Measurements from ENCODE around the gene S100G. TPM values are rescaled to one million over a fixed set of nuclear protein-coding genes. Genes with fewer than 3 reads are reported as not detected.

S100G gene
- total RNA-seq, 1 experiment from 2014 or later, result not detected

GRCh38 chrX:16639966-16640365, 10.0 kb upstream of the S100G start:
- Histone ChIP-seq H4K20me1 (ENCODE audit: insufficient read depth) (no peaks in the 10 kb centered on the region), H3K27me3 (ENCODE audit: insufficient read depth, low read depth) (no peaks in the 10 kb centered on the region), H3K79me2 (ENCODE audit: low read depth) (no peaks in the 10 kb centered on the region), H3K36me3 (ENCODE audit: low read depth) (no peaks in the 10 kb centered on the region), H3K4me1 (replicated peaks; ENCODE audit: insufficient read depth) (no peaks in the 10 kb centered on the region), H3F3A (ENCODE audit: insufficient read depth, low read depth) (no peaks in the 10 kb centered on the region), H3K4me3 (no peak overlapping the region), H2AFZ (no peak overlapping the region), H3K9me3 (ENCODE audit: insufficient read depth, low read depth) (no peaks in the 10 kb centered on the region), H3K9me2 (ENCODE audit: insufficient read depth) (no peaks in the 10 kb centered on the region), H3K4me2 (no peak overlapping the region), H3K27ac (no peak overlapping the region)
- CTCF ChIA-PET, result no interaction called here
- TF ChIP-seq EZH2 (IDR thresholded peaks at IDR 0.05; ENCODE audit: low read depth) (no peak), CTCF (conservative IDR thresholded peaks at IDR 0.05) (no peak)
- no TSS peak for BruUV-seq (replicated peaks)
- no peak for DNase-seq
- POLR2A ChIA-PET (ENCODE audit: unreplicated experiment), result no interaction called here
- intact Hi-C loops (cut with micrococcal nuclease; ENCODE audit: unreplicated experiment), result no loop called here

GRCh38 chrX:16640823-16641222, 9.1 kb upstream of the S100G start:
- Histone ChIP-seq H3K9me3 (ENCODE audit: insufficient read depth, low read depth) (no peaks in the 10 kb centered on the region), H3K36me3 (ENCODE audit: low read depth) (no peaks in the 10 kb centered on the region), H3K27ac (no peak overlapping the region), H3K4me2 (no peak overlapping the region), H2AFZ (no peak overlapping the region), H3K27me3 (ENCODE audit: insufficient read depth, low read depth) (no peaks in the 10 kb centered on the region), H3K4me1 (replicated peaks; ENCODE audit: insufficient read depth) (no peaks in the 10 kb centered on the region), H3K9me2 (ENCODE audit: insufficient read depth) (no peaks in the 10 kb centered on the region), H3F3A (ENCODE audit: insufficient read depth, low read depth) (no peaks in the 10 kb centered on the region), H3K4me3 (no peak overlapping the region), H4K20me1 (ENCODE audit: insufficient read depth) (no peaks in the 10 kb centered on the region), H3K79me2 (ENCODE audit: low read depth) (no peaks in the 10 kb centered on the region)
- BruUV-seq (replicated peaks), result no TSS peak
- no peak for TF ChIP-seq CTCF (conservative IDR thresholded peaks at IDR 0.05)
- POLR2A ChIA-PET (ENCODE audit: unreplicated experiment), result interaction anchor here (0.5 kb wide), 1 partner anchor 156 kb away, joined by 9 read pairs; no protein-coding TSS in a partner anchor
- intact Hi-C loops (cut with micrococcal nuclease; ENCODE audit: unreplicated experiment), result no loop called here
- CTCF ChIA-PET, result no interaction called here
- DNase-seq, result no peak

- TF ChIP-seq EZH2 (IDR thresholded peaks at IDR 0.05; ENCODE audit: low read depth) (no peak), CTCF (conservative IDR thresholded peaks at IDR 0.05) (no peak)
- no peaks in the 10 kb centered on the region for H3K9me3 ChIP-seq (ENCODE audit: insufficient read depth, low read depth)
- DNase-seq, result peak in 1 of 2 experiments; percentile 18
- ChIA-PET POLR2A (ENCODE audit: unreplicated experiment) (no interaction called here), CTCF (no interaction called here)
- H3K27me3 ChIP-seq (ENCODE audit: insufficient read depth, low read depth), result no peaks in the 10 kb centered on the region
- intact Hi-C loops (cut with micrococcal nuclease; ENCODE audit: unreplicated experiment), result no loop called here
- no peaks in the 10 kb centered on the region for H3K9me2 ChIP-seq (ENCODE audit: insufficient read depth)
- H3K36me3 ChIP-seq (ENCODE audit: low read depth), result no peaks in the 10 kb centered on the region
- no peaks in the 10 kb centered on the region for H3K4me1 ChIP-seq (replicated peaks; ENCODE audit: insufficient read depth)
- H3F3A ChIP-seq (ENCODE audit: insufficient read depth, low read depth), result no peaks in the 10 kb centered on the region
- H2AFZ ChIP-seq, result no peak overlapping the region
- no peaks in the 10 kb centered on the region for H3K79me2 ChIP-seq (ENCODE audit: low read depth)
- H3K4me3 ChIP-seq, result no peak overlapping the region
- no peaks in the 10 kb centered on the region for H4K20me1 ChIP-seq (ENCODE audit: insufficient read depth)
- H3K4me2 ChIP-seq, result no peak overlapping the region
- no TSS peak for BruUV-seq (replicated peaks)
- no peak overlapping the region for H3K27ac ChIP-seq
Measured at GRCh38 chrX:16643176-16643575, 6.8 kb upstream of the S100G start.

Data from PC-9 (cell line).